K562 (cell line): ENCODE data around the gene DNAH8. TPM values are rescaled to one million over a fixed set of nuclear protein-coding genes. Genes with fewer than 3 reads are reported as not detected.

Experiments
- TARDBP ChIP-seq: fragments of 450-650 bp; IDR thresholded peaks from 2 replicates; pipeline ENCODE4 v1.6.1; 2016
- polyA plus RNA-seq, 8 experiments: library from polyadenylated mRNA; depleted of rRNA in 4 of 8; stranded (reverse) in 5 of 8; unstranded in 3 of 8; fragments of >200 nt; fragmentation: Nextera tagmentation in 2 of 8; fragmentation: Illumina TruSeq in 1 of 8; extraction: Ambion mirVana in 2 of 8; extraction: Trizol in 1 of 8; gene quantifications; 2 replicates each; pipeline versions ENCODE4 v1.2.1 to v1.2.3, GENCODE V29; 2011 to 2014; ENCODE audit warnings: inconsistent platforms in 1 of 8, missing spikeins in 1 of 8
- total RNA-seq, 7 experiments: library from RNA; depleted of rRNA in 6 of 7; stranded (reverse); fragments of >200 nt in 6 of 7; fragmentation: Illumina TruSeq in 2 of 7; extraction: Trizol in 2 of 7; gene quantifications; 2 replicates each; pipeline versions ENCODE4 v1.2.1 to v1.2.3, GENCODE V29; 2011 to 2021; ENCODE audit warnings: low replicate concordance in 1 of 7
- TF ChIP-seq, protein P1 (sequence below), 2 experiments: fragments of 200-800 bp in 1 of 2; sonication (Bioruptor generic) in 1 of 2; sonication (generic) in 1 of 2; formaldehyde crosslinking in 1 of 2; IDR thresholded peaks in 1 of 2; conservative IDR thresholded peaks in 1 of 2; 2 replicates each; pipeline versions ENCODE4 v1.5.0 to v1.6.1; 2016 to 2020; ENCODE audit warnings: missing compliant biosample characterization in 1 of 2, missing genetic modification characterization in 1 of 2, missing genetic modification reagents in 1 of 2
- TF ChIP-seq, protein P2 (sequence below), 2 experiments: fragments of 450-650 bp in 1 of 2; sonication (generic) in 1 of 2; formaldehyde crosslinking; conservative IDR thresholded peaks; 2 replicates each; pipeline versions ENCODE4 v1.4.0 to v1.8.1; 2020 to 2022; ENCODE audit warnings: mild to moderate bottlenecking in 1 of 2, missing genetic modification reagents in 1 of 2
- TF ChIP-seq, protein P3 (sequence below), 2 experiments: IDR thresholded peaks; 2 replicates each; pipeline ENCODE4 v1.6.1; 2012; ENCODE audit warnings: improper control_type of control experiment in 2 of 2, low read depth in 2 of 2, low read length in 2 of 2, borderline replicate concordance in 1 of 2

Gene DNAH8
- total and polyA plus RNA-seq, 9 of the 15 experiments (the other 6 are each of a cell fraction or from before 2014, with no cell fraction given) = 1.2 to 4.2 (median 2.9) TPM

DNA sequence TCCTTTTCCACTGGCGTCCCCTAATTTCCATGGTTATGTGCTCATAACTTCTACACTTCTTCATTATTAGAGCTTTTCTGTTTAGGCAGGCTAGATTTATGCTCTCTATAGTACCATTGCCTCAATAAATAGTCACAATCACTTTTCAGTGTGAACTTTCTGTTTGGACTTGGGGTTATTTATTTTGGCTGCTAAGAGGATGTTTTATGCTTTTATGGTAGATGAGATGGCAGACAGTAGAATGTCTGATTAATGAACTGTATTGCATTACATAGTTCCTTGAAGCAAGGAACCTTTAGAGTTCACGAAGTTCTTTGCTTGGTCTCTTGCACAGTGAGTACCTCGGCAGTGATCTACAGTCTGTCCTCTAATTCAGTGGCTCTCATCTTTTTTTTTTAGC, 6.9 kb downstream of the DNAH8 start (continued):
- TF ChIP-seq, protein P1, sequence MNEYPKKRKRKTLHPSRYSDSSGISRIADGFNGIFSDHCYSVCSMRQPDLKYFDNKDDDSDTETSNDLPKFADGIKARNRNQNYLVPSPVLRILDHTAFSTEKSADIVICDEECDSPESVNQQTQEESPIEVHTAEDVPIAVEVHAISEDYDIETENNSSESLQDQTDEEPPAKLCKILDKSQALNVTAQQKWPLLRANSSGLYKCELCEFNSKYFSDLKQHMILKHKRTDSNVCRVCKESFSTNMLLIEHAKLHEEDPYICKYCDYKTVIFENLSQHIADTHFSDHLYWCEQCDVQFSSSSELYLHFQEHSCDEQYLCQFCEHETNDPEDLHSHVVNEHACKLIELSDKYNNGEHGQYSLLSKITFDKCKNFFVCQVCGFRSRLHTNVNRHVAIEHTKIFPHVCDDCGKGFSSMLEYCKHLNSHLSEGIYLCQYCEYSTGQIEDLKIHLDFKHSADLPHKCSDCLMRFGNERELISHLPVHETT (CRISPR knock-in tag; conservative IDR thresholded peaks at IDR 0.05 in 1 of 2, IDR thresholded peaks at IDR 0.05 in 1 of 2) = no peak
- TF ChIP-seq, protein P2, sequence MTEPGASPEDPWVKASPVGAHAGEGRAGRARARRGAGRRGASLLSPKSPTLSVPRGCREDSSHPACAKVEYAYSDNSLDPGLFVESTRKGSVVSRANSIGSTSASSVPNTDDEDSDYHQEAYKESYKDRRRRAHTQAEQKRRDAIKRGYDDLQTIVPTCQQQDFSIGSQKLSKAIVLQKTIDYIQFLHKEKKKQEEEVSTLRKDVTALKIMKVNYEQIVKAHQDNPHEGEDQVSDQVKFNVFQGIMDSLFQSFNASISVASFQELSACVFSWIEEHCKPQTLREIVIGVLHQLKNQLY (CRISPR knock-in tag; conservative IDR thresholded peaks at IDR 0.05) = no peak
- no peak for TF ChIP-seq TARDBP
- TF ChIP-seq, protein P3, sequence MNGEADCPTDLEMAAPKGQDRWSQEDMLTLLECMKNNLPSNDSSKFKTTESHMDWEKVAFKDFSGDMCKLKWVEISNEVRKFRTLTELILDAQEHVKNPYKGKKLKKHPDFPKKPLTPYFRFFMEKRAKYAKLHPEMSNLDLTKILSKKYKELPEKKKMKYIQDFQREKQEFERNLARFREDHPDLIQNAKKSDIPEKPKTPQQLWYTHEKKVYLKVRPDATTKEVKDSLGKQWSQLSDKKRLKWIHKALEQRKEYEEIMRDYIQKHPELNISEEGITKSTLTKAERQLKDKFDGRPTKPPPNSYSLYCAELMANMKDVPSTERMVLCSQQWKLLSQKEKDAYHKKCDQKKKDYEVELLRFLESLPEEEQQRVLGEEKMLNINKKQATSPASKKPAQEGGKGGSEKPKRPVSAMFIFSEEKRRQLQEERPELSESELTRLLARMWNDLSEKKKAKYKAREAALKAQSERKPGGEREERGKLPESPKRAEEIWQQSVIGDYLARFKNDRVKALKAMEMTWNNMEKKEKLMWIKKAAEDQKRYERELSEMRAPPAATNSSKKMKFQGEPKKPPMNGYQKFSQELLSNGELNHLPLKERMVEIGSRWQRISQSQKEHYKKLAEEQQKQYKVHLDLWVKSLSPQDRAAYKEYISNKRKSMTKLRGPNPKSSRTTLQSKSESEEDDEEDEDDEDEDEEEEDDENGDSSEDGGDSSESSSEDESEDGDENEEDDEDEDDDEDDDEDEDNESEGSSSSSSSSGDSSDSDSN (IDR thresholded peaks at IDR 0.05; ENCODE audit: borderline replicate concordance in 1 of 2, low read depth in 2 of 2, low read length in 2 of 2) = no peak
